ENCODE measurements around the gene PDILT. TPM values are rescaled to one million over a fixed set of nuclear protein-coding genes. Genes with fewer than 3 reads are reported as not detected.

PDILT gene
- total RNA-seq, 4 donors from 2014 or later = not detected

DNA sequence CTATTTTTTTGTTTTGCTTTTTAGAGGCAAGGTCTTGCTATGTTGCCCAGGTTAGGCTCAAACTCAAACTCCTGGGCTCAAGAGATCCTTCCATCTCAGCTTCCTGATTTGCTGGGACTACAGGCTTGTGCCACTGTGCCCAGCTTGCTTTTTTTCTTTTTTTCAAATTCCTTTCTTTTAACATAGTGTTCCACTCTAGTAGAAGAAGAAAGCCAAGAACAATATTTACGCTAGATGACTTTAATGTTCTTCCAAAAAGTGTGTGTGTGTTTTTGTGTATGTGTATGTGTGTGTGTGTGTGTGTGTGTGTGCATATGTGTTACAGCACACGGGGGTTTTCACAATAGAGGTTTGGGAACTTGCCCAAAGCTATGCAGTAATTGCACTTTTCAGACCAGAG is 41.3 kb downstream of the PDILT start:
- WGBS, 2 donors = 60 to 65% methylated on average over 2 of the region's 2 CpGs
- Histone ChIP-seq H3K36me3 (no peaks in the 10 kb centered on the region), H3K27me3 (no peaks in the 10 kb centered on the region), H3K27ac (no peak overlapping the region), H3K4me3 (replicated peaks in 1 of 3) (no peak overlapping the region), H3K9me3 (no peaks in the 10 kb centered on the region), H3K4me1 (no peaks in the 10 kb centered on the region)
- no peak for DNase-seq
- intact Hi-C loops (cut with DNase I) = no loop called here
- TF ChIP-seq, protein P1, sequence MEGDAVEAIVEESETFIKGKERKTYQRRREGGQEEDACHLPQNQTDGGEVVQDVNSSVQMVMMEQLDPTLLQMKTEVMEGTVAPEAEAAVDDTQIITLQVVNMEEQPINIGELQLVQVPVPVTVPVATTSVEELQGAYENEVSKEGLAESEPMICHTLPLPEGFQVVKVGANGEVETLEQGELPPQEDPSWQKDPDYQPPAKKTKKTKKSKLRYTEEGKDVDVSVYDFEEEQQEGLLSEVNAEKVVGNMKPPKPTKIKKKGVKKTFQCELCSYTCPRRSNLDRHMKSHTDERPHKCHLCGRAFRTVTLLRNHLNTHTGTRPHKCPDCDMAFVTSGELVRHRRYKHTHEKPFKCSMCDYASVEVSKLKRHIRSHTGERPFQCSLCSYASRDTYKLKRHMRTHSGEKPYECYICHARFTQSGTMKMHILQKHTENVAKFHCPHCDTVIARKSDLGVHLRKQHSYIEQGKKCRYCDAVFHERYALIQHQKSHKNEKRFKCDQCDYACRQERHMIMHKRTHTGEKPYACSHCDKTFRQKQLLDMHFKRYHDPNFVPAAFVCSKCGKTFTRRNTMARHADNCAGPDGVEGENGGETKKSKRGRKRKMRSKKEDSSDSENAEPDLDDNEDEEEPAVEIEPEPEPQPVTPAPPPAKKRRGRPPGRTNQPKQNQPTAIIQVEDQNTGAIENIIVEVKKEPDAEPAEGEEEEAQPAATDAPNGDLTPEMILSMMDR (IDR thresholded peaks at IDR 0.05) = no peak
- no peak for TF ChIP-seq POLR2A (IDR thresholded peaks at IDR 0.05)

DNA sequence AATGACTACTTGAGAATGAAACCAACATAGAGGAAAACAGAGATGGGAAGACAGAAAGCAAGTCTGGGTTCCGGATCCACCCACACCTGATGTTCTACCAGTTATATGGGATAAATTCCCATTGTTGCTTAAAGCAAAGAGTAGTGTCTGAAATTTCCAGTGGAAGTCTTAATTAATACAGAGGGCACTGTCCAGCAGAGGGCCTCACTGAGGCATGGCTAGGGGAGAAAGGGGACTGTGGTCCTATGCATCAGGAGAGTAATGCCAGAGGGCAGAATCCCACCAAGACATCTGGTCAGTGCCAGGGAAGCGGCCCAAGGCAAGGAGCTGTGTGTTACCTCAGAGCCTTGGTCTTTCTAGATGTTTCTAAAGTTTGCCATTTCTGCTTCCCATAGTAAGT is 44.5 kb downstream of the PDILT start:
- Histone ChIP-seq H3K9me3 (no peaks in the 10 kb centered on the region), H3K27me3 (no peaks in the 10 kb centered on the region), H3K4me1 (no peaks in the 10 kb centered on the region), H3K36me3 (no peaks in the 10 kb centered on the region), H3K27ac (no peak overlapping the region), H3K4me3 (replicated peaks in 1 of 3) (no peak overlapping the region)
- no peak for TF ChIP-seq POLR2A (IDR thresholded peaks at IDR 0.05)
- no peak for DNase-seq
- 53 to 61% methylated on average over 2 of the region's 2 CpGs for WGBS, 2 donors
- intact Hi-C loops (cut with DNase I) = no loop called here

DNA sequence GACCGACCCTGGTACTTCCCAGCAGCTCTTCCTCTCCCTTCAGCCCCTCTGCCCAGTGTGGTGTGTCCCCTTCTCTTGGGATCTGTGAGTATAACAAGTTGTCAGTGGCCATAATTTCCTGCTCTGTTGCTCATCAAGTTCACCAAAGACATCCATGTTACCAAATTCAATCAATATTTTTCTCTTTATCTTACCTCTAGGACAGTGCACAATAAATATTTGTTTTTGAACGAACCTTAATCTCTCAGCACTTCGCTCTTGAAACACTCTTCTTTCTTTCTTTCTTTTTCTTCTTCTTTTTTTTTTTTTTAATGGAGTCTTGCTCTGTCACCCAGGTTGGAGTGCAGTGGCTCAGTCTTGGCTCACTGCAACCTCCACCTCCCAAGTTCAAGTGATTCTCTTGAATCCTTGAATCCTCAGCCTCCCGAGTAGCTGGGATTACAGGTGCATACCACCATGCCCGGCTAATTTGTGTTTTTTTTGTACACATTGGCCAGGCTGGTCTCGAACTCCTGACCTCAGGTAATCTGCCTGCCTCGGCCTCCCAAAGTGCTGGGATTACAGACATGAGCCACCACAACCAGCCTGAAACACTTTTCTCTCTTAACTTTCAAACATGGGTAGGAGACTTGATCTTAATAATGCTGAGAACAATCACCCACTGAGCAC is 49.3 kb downstream of the PDILT start:
- no peak for DNase-seq
- H3K4me1 ChIP-seq = no peaks in the 10 kb centered on the region
- no peaks in the 10 kb centered on the region for H3K27me3 ChIP-seq
- no peak overlapping the region for H3K27ac ChIP-seq
- no peak overlapping the region for H3K4me3 ChIP-seq (replicated peaks in 1 of 3)
- 71 to 75% methylated on average over 7 of the region's 7 CpGs for WGBS, 2 donors
- no peak for TF ChIP-seq POLR2A (IDR thresholded peaks at IDR 0.05)
- TF ChIP-seq, protein P1 (IDR thresholded peaks at IDR 0.05) = no peak
- H3K9me3 ChIP-seq = no peaks in the 10 kb centered on the region
- intact Hi-C loops (cut with DNase I) = no loop called here
- H3K36me3 ChIP-seq = no peaks in the 10 kb centered on the region

DNA sequence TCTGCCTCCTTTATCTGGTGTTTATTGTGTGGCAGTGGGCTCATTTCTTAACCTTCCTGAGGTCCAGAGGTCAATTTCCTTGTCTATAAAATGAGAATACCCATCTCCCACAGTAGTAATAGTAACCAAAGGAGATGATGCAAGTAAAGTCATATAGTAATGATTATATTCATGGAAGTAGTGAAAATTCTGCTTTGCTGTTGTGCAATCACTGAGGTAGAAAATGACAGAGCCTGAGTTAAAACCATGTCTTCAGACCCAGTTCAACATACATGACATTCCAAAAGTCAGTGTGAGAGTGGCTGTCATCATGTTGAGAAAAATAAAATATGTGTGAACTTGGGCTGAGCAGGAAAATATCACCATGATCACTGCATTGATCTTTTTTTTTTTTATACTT is 51.2 kb downstream of the PDILT start:
- H3K27me3 ChIP-seq = no peaks in the 10 kb centered on the region
- intact Hi-C loops (cut with DNase I) = no loop called here
- no peaks in the 10 kb centered on the region for H3K4me1 ChIP-seq
- H3K4me3 ChIP-seq (replicated peaks in 1 of 3) = no peak overlapping the region
- no peak overlapping the region for H3K27ac ChIP-seq
- no peak for DNase-seq
- TF ChIP-seq POLR2A (IDR thresholded peaks at IDR 0.05) = no peak
- TF ChIP-seq, protein P1 (IDR thresholded peaks at IDR 0.05) = no peak
- no peaks in the 10 kb centered on the region for H3K36me3 ChIP-seq
- no peaks in the 10 kb centered on the region for H3K9me3 ChIP-seq

DNA sequence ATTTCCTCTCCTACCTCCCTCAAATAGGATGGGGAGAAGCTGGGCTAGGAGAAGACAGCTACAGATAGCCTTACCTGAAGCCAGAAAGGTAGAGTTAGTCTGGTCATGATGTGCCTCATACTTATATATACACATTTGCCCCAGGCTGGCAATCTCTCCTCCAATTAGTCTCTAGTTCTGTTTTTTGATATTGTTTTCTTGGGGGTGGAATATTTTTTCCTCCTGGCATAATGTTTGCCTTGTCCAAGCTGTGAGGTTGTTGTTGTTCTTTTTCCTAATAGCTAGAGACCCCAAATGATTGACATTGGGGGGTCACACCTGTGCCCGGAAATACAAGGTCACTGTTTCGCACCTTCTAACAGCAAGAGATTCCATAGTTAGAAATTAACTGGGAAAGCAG is 51.9 kb downstream of the PDILT start, which contains the start of gene UMOD:
Gene UMOD (minus strand): TSS at position 101 of the 400 bp plus-strand sequence. CDS start 1,978 bp downstream, outside the sequence.
- Histone ChIP-seq H3K4me1 (no peaks in the 10 kb centered on the region), H3K36me3 (no peaks in the 10 kb centered on the region), H3K27ac (no peak within 1 kb of the TSS), H3K9me3 (no peaks in the 10 kb centered on the region), H3K4me3 (replicated peaks in 1 of 3) (no peak within 1 kb of the TSS), H3K27me3 (no peaks in the 10 kb centered on the region)
- TF ChIP-seq, protein P1 (IDR thresholded peaks at IDR 0.05) = no peak
- no peak for TF ChIP-seq POLR2A (IDR thresholded peaks at IDR 0.05)
- intact Hi-C loops (cut with DNase I) = no loop called here
- WGBS, 2 donors = 73 to 80% methylated on average over 2 of the region's 2 CpGs
- no peak for DNase-seq

Measured in thyroid gland (tissue), 4 donors.